ENCODE data around the gene CBLN1. TPM values are rescaled to one million over a fixed set of nuclear protein-coding genes. Genes with fewer than 3 reads are reported as not detected.

Gene CBLN1
- total RNA-seq (10 to 100 TPM; 16.4 to 17.2 TPM), polyA plus RNA-seq (ENCODE audit: insufficient read length in 2 of 2) (10 to 100 TPM; 42.3 to 44.9 TPM)
- long read RNA-seq, donor 1, transcript CBLN1-201 (3 exons, 2,435 nt), result major isoform, 19 of 21 reads
- long read RNA-seq, donor 1, partial matches to known transcripts, result 0 of 21 reads
- long read RNA-seq, donor 1, other reads (novel, unspliced or antisense), result 0 of 21 reads
- long read RNA-seq, donor 2, transcript CBLN1-201 (3 exons, 2,435 nt), result major isoform, 5 of 5 reads
- long read RNA-seq, donor 2, partial matches to known transcripts, result 0 of 5 reads
- long read RNA-seq, donor 2, other reads (novel, unspliced or antisense), result 0 of 5 reads
- long read RNA-seq, donor 3, transcript CBLN1-201 (3 exons, 2,435 nt), result major isoform, 5 of 6 reads
- long read RNA-seq, donor 3, partial matches to known transcripts, result 0 of 6 reads
- long read RNA-seq, donor 3, other reads (novel, unspliced or antisense), result 0 of 6 reads
- long read RNA-seq, donor 4, partial matches to known transcripts, result 0 of 1 reads
- long read RNA-seq, donor 4, other reads (novel, unspliced or antisense), result 0 of 1 reads

DNA sequence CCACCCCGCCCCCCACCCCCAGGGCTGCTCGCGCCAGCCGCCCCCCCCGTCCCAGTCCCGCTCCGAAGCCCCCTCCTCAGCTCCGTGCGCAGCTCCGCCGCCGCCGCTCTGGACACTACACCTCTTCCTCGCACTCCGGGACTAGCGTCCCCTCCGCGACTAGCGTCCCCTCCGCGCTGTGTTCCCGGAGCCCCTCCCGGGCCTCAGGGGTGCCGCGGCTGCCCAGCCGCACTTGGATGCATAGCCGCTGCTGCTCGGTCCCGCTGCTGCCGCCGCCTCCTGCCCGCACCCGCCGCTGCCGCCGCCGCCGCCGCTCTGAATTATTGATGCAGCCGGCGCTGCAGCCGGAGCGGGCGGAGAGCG lies at the start of gene CBLN1:
TSS of gene CBLN1 (minus strand) at position 359 of the 363 bp plus-strand sequence. CDS start 373 bp downstream, outside the sequence.
- WGBS (ENCODE audit: insufficient coverage), result under 1% methylated on average over 39 of the region's 45 CpGs
- Histone ChIP-seq H3K27me3 (ENCODE audit: control insufficient read depth, insufficient read depth, low read length) (peaks cover 80% of the 10 kb centered on the region), H3K36me3 (ENCODE audit: control insufficient read depth, insufficient read depth, low read length) (peaks cover 2% of the 10 kb centered on the region), H3K27ac (ENCODE audit: low read depth, low read length) (no peak within 1 kb of the TSS), H3K4me3 (ENCODE audit: low read depth, low read length) (peak within 1 kb of the TSS; percentile 38), H3K4me1 (ENCODE audit: control insufficient read depth, insufficient read depth, low read length) (peaks cover 54% of the 10 kb centered on the region), H3K9me3 (ENCODE audit: control insufficient read depth, insufficient read depth, low read length) (no peaks in the 10 kb centered on the region)
- DNase-seq (ENCODE audit: low read depth in 4 of 6, low spot score in 6 of 6), result no peak

DNA sequence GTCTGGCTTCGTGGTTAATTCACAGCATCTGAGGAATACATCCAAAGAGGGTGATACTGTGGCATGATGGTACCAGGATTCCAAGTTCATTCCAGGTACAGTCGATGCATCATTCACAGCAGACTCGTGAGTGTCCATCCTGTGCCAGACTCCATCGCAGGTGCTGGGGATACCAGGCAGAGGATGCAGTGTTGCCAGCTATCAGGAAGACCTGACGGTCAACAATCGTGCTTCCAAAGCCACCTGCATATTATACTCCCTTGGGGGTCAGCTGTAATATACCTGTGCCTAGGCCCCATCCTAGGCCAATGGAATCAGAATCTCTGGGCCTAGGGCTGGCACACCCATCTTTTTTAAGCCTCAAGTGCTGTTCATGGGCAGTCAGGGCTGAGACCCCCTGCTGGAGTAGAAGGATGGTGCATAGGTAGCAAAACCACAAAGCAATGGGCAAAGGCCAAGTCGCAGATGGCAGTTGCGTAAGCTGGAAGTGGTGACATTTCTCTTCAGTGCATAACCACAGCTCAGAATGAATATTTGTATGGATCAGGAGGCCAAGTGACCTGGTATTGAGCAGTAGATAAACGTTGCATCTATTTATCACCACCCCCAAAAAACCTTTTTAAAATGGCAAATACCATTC lies 49.0 kb upstream of the CBLN1 start:
- no peak overlapping the region for H3K4me3 ChIP-seq (ENCODE audit: low read depth, low read length)
- 92% methylated on average over 6 of the region's 9 CpGs for WGBS (ENCODE audit: insufficient coverage)
- no peak for DNase-seq (ENCODE audit: low read depth in 4 of 6, low spot score in 6 of 6)
- H3K36me3 ChIP-seq (ENCODE audit: control insufficient read depth, insufficient read depth, low read length), result no peaks in the 10 kb centered on the region
- H3K9me3 ChIP-seq (ENCODE audit: control insufficient read depth, insufficient read depth, low read length), result no peaks in the 10 kb centered on the region
- no peak overlapping the region for H3K27ac ChIP-seq (ENCODE audit: low read depth, low read length)
- H3K4me1 ChIP-seq (ENCODE audit: control insufficient read depth, insufficient read depth, low read length), result peaks cover 10% of the 10 kb centered on the region
- no peaks in the 10 kb centered on the region for H3K27me3 ChIP-seq (ENCODE audit: control insufficient read depth, insufficient read depth, low read length)

DNA sequence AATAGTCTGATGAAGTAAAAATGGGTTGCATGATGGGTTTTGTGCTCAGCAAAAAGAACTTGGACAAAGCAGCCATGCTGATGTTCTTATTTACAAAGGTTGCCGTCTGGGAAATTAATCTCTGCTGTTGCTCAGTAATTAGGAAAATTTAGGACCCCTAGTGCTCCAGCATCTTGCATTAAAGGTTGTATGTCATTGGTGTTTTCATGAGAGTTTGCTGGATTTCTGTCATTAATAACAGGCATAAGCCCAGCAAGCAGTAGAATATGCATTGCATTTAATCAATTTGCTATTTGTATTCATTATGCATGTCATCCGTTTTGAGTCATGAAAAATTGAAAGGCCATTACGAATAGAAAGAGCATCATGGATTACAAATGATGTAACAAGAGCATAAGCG lies 46.7 kb upstream of the CBLN1 start:
- Histone ChIP-seq H3K27me3 (ENCODE audit: control insufficient read depth, insufficient read depth, low read length) (no peaks in the 10 kb centered on the region), H3K27ac (ENCODE audit: low read depth, low read length) (no peak overlapping the region), H3K9me3 (ENCODE audit: control insufficient read depth, insufficient read depth, low read length) (no peaks in the 10 kb centered on the region), H3K36me3 (ENCODE audit: control insufficient read depth, insufficient read depth, low read length) (no peaks in the 10 kb centered on the region), H3K4me3 (ENCODE audit: low read depth, low read length) (no peak overlapping the region), H3K4me1 (ENCODE audit: control insufficient read depth, insufficient read depth, low read length) (peaks cover 6% of the 10 kb centered on the region)
- 51% methylated on average over 3 of the region's 4 CpGs for WGBS (ENCODE audit: insufficient coverage)
- peak in 1 of 6 donors; percentile 73 for DNase-seq (ENCODE audit: low read depth in 4 of 6, low spot score in 6 of 6)

DNA sequence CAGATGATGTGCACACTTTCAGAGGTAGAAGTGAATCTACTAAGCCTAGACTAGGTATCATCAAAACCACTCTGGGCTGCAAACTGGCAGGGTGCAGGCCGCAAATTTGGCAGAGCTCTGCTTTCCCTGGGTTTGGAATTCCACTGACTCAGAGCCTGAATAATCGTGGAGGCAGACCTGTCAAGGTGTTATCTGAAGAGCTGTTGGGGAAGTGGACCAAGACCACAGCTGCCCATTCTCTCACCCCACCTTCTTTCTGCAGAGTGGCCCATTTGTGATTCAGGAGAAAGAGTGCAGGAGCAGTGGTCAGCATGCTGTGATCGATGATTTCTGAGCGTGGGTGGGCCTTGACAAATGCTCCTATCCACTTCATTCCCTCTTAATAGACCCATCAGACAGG lies 45.8 kb upstream of the CBLN1 start:
- Histone ChIP-seq H3K4me3 (ENCODE audit: low read depth, low read length) (no peak overlapping the region), H3K27me3 (ENCODE audit: control insufficient read depth, insufficient read depth, low read length) (no peaks in the 10 kb centered on the region), H3K4me1 (ENCODE audit: control insufficient read depth, insufficient read depth, low read length) (peaks cover 2% of the 10 kb centered on the region), H3K9me3 (ENCODE audit: control insufficient read depth, insufficient read depth, low read length) (no peaks in the 10 kb centered on the region), H3K27ac (ENCODE audit: low read depth, low read length) (no peak overlapping the region), H3K36me3 (ENCODE audit: control insufficient read depth, insufficient read depth, low read length) (no peaks in the 10 kb centered on the region)
- WGBS (ENCODE audit: insufficient coverage), result 73% methylated on average over 3 of the region's 4 CpGs
- DNase-seq (ENCODE audit: low read depth in 4 of 6, low spot score in 6 of 6), result no peak

DNA sequence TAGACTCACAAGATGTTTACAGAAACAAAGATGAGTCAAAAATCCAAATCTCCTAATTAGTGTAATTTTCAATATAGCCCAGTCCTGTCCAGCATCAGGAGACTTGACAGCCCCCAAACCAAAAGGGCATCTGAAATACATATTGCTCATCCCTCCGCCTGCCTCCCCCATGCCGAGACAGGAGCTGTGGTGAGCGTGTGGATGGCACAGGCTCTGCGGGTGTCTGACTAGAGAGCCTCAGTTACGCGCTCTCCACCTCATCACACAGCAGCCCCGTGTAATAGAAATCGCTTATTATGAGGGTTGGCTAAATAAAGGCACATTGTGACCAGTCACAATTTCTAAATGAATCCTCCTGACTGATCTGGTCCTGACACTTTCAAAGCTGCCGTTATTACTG lies 43.1 kb upstream of the CBLN1 start:
- Histone ChIP-seq H3K27ac (ENCODE audit: low read depth, low read length) (no peak overlapping the region), H3K4me3 (ENCODE audit: low read depth, low read length) (no peak overlapping the region), H3K9me3 (ENCODE audit: control insufficient read depth, insufficient read depth, low read length) (no peaks in the 10 kb centered on the region), H3K27me3 (ENCODE audit: control insufficient read depth, insufficient read depth, low read length) (no peaks in the 10 kb centered on the region), H3K4me1 (ENCODE audit: control insufficient read depth, insufficient read depth, low read length) (peaks cover 2% of the 10 kb centered on the region), H3K36me3 (ENCODE audit: control insufficient read depth, insufficient read depth, low read length) (no peaks in the 10 kb centered on the region)
- peak in 1 of 6 donors; percentile 15 for DNase-seq (ENCODE audit: low read depth in 4 of 6, low spot score in 6 of 6)
- WGBS (ENCODE audit: insufficient coverage), result no CpG with 5 or more reads among the region's 9 CpGs

DNA sequence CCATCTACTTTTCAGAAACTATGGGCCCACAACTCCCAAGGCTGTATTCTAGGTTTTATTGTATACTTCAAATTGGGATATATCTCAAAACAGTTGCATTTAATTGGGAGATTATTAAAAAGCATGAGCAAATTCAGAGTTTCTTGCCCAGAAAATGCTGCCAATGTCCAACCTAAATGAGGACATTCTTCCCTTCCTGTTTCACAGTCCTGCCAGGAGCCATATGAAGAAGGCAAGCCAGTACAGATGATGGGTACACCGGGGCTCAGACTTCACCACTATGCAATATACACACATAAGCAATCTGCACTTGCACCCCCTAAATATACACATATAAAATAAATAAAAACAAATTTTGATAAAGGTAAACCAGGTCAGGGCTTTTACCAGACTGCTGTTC lies 34.0 kb upstream of the CBLN1 start:
- Histone ChIP-seq H3K27me3 (ENCODE audit: control insufficient read depth, insufficient read depth, low read length) (no peaks in the 10 kb centered on the region), H3K27ac (ENCODE audit: low read depth, low read length) (no peak overlapping the region), H3K4me3 (ENCODE audit: low read depth, low read length) (no peak overlapping the region), H3K4me1 (ENCODE audit: control insufficient read depth, insufficient read depth, low read length) (no peaks in the 10 kb centered on the region), H3K36me3 (ENCODE audit: control insufficient read depth, insufficient read depth, low read length) (no peaks in the 10 kb centered on the region), H3K9me3 (ENCODE audit: control insufficient read depth, insufficient read depth, low read length) (no peaks in the 10 kb centered on the region)
- no peak for DNase-seq (ENCODE audit: low read depth in 4 of 6, low spot score in 6 of 6)
- no CpG with 5 or more reads among the region's 1 CpG for WGBS (ENCODE audit: insufficient coverage)

DNA sequence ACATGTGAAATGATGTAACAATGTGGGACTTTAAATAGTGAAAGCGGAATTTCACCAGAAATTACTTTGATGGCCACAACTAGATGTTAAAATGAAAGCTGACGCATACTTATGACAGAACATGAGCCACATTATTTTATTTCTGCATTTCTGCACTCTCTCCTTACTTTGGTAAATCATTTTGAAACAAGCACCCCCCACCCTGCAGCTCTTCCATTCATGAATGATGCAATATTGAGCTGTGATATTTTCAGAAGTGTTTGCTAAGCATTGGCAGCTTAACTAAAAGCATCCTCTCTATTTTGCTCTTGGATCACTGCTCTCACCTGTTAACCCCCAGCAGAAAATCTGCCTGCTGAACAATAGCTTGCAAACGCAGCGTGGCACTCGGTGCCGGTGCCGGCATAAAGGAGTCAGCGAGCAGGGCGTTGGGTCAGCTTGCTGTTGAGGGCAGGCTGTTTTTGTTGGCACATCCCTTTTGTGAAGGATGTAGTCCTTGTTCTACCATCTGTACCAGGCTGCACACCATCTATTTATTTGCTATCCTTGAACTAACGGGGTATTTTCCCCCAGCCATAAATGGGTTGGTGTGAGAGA lies 30.8 kb upstream of the CBLN1 start:
- WGBS (ENCODE audit: insufficient coverage), result 0% methylated on average over 3 of the region's 10 CpGs
- no peak overlapping the region for H3K27ac ChIP-seq (ENCODE audit: low read depth, low read length)
- no peak overlapping the region for H3K4me3 ChIP-seq (ENCODE audit: low read depth, low read length)
- H3K27me3 ChIP-seq (ENCODE audit: control insufficient read depth, insufficient read depth, low read length), result no peaks in the 10 kb centered on the region
- no peaks in the 10 kb centered on the region for H3K4me1 ChIP-seq (ENCODE audit: control insufficient read depth, insufficient read depth, low read length)
- H3K9me3 ChIP-seq (ENCODE audit: control insufficient read depth, insufficient read depth, low read length), result no peaks in the 10 kb centered on the region
- peak in 2 of 6 donors; percentile 13 to 44 for DNase-seq (ENCODE audit: low read depth in 4 of 6, low spot score in 6 of 6)
- H3K36me3 ChIP-seq (ENCODE audit: control insufficient read depth, insufficient read depth, low read length), result no peaks in the 10 kb centered on the region

- WGBS (ENCODE audit: insufficient coverage), result 80% methylated on average over 5 of the region's 6 CpGs
- Histone ChIP-seq H3K9me3 (ENCODE audit: control insufficient read depth, insufficient read depth, low read length) (no peaks in the 10 kb centered on the region), H3K27me3 (ENCODE audit: control insufficient read depth, insufficient read depth, low read length) (no peaks in the 10 kb centered on the region), H3K4me3 (ENCODE audit: low read depth, low read length) (no peak overlapping the region), H3K27ac (ENCODE audit: low read depth, low read length) (no peak overlapping the region), H3K36me3 (ENCODE audit: control insufficient read depth, insufficient read depth, low read length) (no peaks in the 10 kb centered on the region), H3K4me1 (ENCODE audit: control insufficient read depth, insufficient read depth, low read length) (no peaks in the 10 kb centered on the region)
- DNase-seq (ENCODE audit: low read depth in 4 of 6, low spot score in 6 of 6), result no peak
These were observed 30.2 kb upstream of the CBLN1 start for GRCh38 chr16:49311823-49312222.

- Histone ChIP-seq H3K27me3 (ENCODE audit: control insufficient read depth, insufficient read depth, low read length) (no peaks in the 10 kb centered on the region), H3K36me3 (ENCODE audit: control insufficient read depth, insufficient read depth, low read length) (no peaks in the 10 kb centered on the region), H3K4me1 (ENCODE audit: control insufficient read depth, insufficient read depth, low read length) (no peaks in the 10 kb centered on the region), H3K9me3 (ENCODE audit: control insufficient read depth, insufficient read depth, low read length) (no peaks in the 10 kb centered on the region), H3K27ac (ENCODE audit: low read depth, low read length) (no peak overlapping the region), H3K4me3 (ENCODE audit: low read depth, low read length) (no peak overlapping the region)
- WGBS (ENCODE audit: insufficient coverage), result 67% methylated on average over 2 of the region's 2 CpGs
- DNase-seq (ENCODE audit: low read depth in 4 of 6, low spot score in 6 of 6), result no peak
These were observed 25.5 kb upstream of the CBLN1 start for GRCh38 chr16:49307176-49307575.
